Fibroblast of villous mesenchyme (primary cell): ENCODE results near the gene TMEM221. TPM values are rescaled to one million over a fixed set of nuclear protein-coding genes. Genes with fewer than 3 reads are reported as not detected.

Experiments
- DNase-seq: peaks from one replicate; pipeline ENCODE4 v3.0.0-alpha.2; 2010; ENCODE audit warnings: low read depth
- H3K4me3 ChIP-seq: 2 replicates; pipeline ENCODE4 v1.5.1; 2011; ENCODE audit warnings: low read depth, mild to moderate bottlenecking, low read length
- CTCF ChIP-seq: IDR thresholded peaks from 2 replicates; pipeline ENCODE4 v1.5.1; 2012; ENCODE audit warnings: low read depth, mild to moderate bottlenecking, low read length; ENCODE audit not compliant: insufficient read depth
- total RNA-seq: library from RNA; depleted of rRNA; stranded (reverse); fragments of >200 nt; gene quantifications from 2 replicates; pipeline ENCODE4 v1.2.3, GENCODE V29; 2012

TMEM221 gene
- total RNA-seq, result not detected in 2 replicates

DNA sequence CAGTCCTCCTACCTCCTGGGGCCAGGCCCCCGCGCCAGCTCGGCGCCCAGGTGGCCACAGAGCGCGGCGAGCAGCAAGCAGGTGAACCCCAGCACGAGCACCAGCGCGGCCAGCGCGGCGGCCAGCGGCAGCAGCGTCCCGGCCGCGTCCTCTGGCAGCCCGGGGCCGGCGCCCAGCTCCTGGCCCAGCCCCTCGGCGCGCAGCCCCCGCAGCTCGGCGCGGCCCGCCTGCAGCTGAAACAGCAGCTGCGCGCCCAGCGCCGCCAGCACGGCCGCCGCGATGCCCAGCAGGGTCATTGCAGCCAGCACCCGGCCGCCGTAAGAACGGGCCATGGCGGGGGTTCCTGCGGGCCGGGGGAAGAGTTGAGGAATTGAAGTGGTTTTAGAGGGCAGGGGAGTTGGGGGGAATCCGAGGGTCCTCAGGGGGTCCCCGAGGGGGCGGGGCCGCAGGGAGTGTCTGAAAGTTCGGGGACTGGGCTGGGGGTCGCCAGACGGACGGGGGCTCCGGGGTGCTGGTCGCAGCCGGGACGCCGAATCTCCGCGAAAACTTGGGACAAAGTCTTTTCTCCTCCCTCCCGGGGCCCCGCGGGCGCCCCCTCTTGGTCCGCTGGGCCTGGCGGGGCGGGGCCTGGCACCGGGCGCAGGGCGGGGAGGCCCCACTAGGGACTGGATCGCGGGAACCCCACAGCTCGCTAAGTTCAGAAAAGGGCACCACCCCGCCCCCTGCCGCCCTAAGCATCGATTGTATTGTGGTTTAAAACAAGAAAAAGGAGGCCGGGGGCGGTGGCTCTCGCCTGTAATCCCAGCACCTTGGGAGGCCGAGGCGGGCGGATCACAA is at the start of gene TMEM221:
Gene TMEM221 (minus strand): TSS at position 538 of the 837 bp plus-strand sequence. CDS start 206 bp downstream, at position 332.
- peak within 1 kb of the TSS; percentile 52 for H3K4me3 ChIP-seq
- no peak for DNase-seq
- peak; percentile 57 for TF ChIP-seq CTCF

- no peak for TF ChIP-seq CTCF
- no peak overlapping the region for H3K4me3 ChIP-seq
- no peak for DNase-seq
Measured at GRCh38 chr19:17497149-17497798, 48.8 kb upstream of the TMEM221 start.

DNA sequence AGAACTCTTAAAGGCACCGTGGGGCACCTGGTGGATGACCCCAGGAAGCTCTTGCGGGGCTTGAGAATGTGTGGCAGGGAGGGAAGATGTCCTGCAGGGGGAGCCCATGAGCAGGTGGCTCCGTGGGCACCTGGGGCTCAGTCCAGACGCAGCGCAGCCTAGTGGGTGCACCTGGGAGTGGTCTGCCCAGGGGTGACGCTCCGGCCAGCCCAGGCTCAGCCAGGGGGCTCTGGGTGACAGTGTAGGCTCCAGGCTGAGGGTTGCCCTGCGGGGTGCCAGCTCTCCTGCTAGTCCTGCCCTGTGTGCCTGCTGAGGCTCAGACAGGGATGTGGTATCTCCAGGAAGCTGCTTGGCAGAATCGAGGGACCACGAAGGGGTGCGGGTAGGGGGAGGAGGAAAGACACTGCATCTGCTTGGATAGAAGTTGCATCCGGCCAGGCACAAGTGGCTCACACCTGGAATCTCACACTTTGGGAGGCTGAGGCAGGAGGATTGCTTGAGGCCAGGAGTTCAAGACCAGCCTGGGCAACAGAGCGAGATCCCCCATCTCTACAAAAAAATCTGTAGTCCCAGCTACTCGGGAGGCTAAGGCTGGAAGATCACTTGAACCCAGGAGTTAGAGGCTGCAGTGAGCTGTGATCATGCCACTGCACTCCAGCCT is 48.0 kb upstream of the TMEM221 start:
- peak; percentile 72 for DNase-seq

DNA sequence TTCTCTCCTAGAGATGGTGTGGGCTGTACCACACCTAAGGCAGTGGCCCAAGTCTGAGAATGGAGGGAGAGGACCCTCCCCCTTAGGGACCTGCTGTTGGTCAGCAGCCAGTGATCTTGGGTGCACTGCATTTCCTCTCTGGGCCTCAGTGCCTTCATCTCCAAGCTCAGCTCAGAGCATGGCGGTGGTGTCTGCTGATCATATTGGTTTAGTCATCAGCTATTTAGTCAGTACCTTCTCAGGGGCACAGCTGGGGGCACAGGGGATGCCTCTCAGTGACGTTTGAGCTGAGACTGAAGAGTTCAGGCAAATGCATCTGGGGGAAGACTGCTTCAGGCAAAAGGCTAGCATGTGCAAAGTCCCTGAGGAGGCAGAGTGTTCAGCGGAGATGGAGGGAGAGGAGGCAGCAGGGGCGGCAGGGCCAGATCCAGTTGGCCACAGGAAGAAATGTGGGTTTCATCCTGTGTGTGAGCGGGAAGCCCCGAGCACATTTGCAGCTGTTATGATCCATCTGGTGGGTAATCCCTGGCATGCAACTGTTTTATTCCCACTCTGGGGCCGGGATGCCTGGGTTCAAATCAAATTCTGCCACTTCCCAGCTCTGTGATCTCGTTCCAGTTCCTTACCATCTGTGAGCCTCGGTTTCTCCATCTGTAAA is 47.3 kb upstream of the TMEM221 start:
- no peak for DNase-seq
- no peak for TF ChIP-seq CTCF
- H3K4me3 ChIP-seq, result no peak overlapping the region

More for the DNA sequence above, 48.0 kb upstream of the TMEM221 start:
- peak; percentile 95 for TF ChIP-seq CTCF
- H3K4me3 ChIP-seq, result no peak overlapping the region

- DNase-seq, result no peak
- TF ChIP-seq CTCF, result no peak
- no peak overlapping the region for H3K4me3 ChIP-seq
Measured at GRCh38 chr19:17491287-17491686, 42.8 kb upstream of the TMEM221 start.

DNA sequence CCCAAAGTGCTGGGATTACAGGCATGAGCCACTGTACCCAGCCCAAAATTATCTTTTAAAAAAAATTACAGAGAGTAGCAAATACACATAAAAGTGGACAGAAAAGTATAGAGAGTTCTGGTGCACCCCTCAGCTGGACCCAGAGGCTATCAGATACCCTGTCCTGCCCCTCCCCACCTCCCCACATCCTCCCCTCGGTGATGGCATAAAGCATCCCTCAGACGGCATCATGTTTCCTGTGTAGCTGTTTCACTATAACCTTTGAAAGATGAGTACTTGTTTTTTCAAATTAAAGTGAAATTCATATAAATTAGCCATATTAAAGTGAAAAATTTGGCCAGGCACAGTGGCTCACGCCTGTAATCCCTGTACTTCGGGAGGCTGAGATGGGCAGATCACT is 41.9 kb upstream of the TMEM221 start:
- no peak for DNase-seq
- TF ChIP-seq CTCF, result no peak
- H3K4me3 ChIP-seq, result no peak overlapping the region
